T-helper 1 cell treated with Interleukin-12 subunit alpha and Interleukin-12 subunit beta and Interleukin-4 antibody, amounts not matched to agents 30 ng/mL and 1 ng/mL, for 36 hours (primary cell): ENCODE results near the gene OR11L1. TPM values are rescaled to one million over a fixed set of nuclear protein-coding genes. Genes with fewer than 3 reads are reported as not detected.

ENCODE experiments used
- intact Hi-C: fragments of 100-400 bp; cut with micrococcal nuclease; formaldehyde crosslinking; loops from one replicate; pipeline ENCODE4 v1.15.1; 2024
- total RNA-seq: library from RNA; stranded (reverse); gene quantifications from 2 replicates; pipeline ENCODE4 v1.2.3, GENCODE V29; 2022

OR11L1 gene
- not detected in 2 replicates for total RNA-seq

GRCh38 chr1:247841796-247842195, at the start of gene OR11L1:
Gene OR11L1 (minus strand): TSS chr1:247841896. CDS start chr1:247841896, 0 bp downstream.
- intact Hi-C loops: no loop called here

- intact Hi-C loops: no loop called here
Observed at GRCh38 chr1:247884797-247885413, 43.2 kb upstream of the OR11L1 start.

GRCh38 chr1:247883346-247883745, 41.6 kb upstream of the OR11L1 start:
- intact Hi-C loops: no loop called here

GRCh38 chr1:247865416-247865815, 23.7 kb upstream of the OR11L1 start:
- intact Hi-C loops: no loop called here

- intact Hi-C loops: no loop called here
Observed at GRCh38 chr1:247864644-247865043, 22.9 kb upstream of the OR11L1 start.

GRCh38 chr1:247862756-247863155, 21.1 kb upstream of the OR11L1 start:
- intact Hi-C loops: no loop called here

- intact Hi-C loops: loop anchor here (1.0 to 2.0 kb wide), 3 partner anchors 49 to 177 kb away; no protein-coding TSS in a partner anchor
Observed at GRCh38 chr1:247857985-247858619, 16.4 kb upstream of the OR11L1 start.

GRCh38 chr1:247857069-247857984, 15.6 kb upstream of the OR11L1 start, which contains the start of gene TRIM58:
Gene TRIM58 (plus strand): TSS chr1:247857187. CDS start chr1:247857247, 60 bp downstream.
- intact Hi-C loops: loop anchor here (1.0 to 2.0 kb wide), 2 partner anchors 79 to 176 kb away; no protein-coding TSS in a partner anchor

- intact Hi-C loops: loop anchor here (2.0 kb wide), 1 partner anchor 81 kb away; no protein-coding TSS in a partner anchor
Observed at GRCh38 chr1:247855911-247856310, 14.2 kb upstream of the OR11L1 start.

- intact Hi-C loops: no loop called here
Observed at GRCh38 chr1:247854899-247855545, 13.3 kb upstream of the OR11L1 start.

- intact Hi-C loops: no loop called here
Observed at GRCh38 chr1:247849616-247850015, 7.9 kb upstream of the OR11L1 start.

GRCh38 chr1:247848346-247848745, 6.7 kb upstream of the OR11L1 start:
- intact Hi-C loops: no loop called here

GRCh38 chr1:247845693-247846017, 4.0 kb upstream of the OR11L1 start:
- intact Hi-C loops: no loop called here

GRCh38 chr1:247845011-247845692, 3.5 kb upstream of the OR11L1 start:
- intact Hi-C loops: no loop called here

- intact Hi-C loops: no loop called here
Observed at GRCh38 chr1:247843411-247843810, 1.7 kb upstream of the OR11L1 start.

- intact Hi-C loops: no loop called here
Observed at GRCh38 chr1:247840818-247841217, 878 bp downstream of the OR11L1 start.

- intact Hi-C loops: no loop called here
Observed at GRCh38 chr1:247833601-247834000, 8.1 kb downstream of the OR11L1 start.

- intact Hi-C loops: no loop called here
Observed at GRCh38 chr1:247829656-247830055, 12.0 kb downstream of the OR11L1 start.

- intact Hi-C loops: no loop called here
Observed at GRCh38 chr1:247825362-247825761, 16.3 kb downstream of the OR11L1 start.

- intact Hi-C loops: no loop called here
Observed at GRCh38 chr1:247824023-247824422, 17.7 kb downstream of the OR11L1 start, which contains the start of gene OR14A16. Gene OR14A16 (minus strand): TSS chr1:247824119. CDS start chr1:247815729, 8,390 bp downstream.

- intact Hi-C loops: no loop called here
Observed at GRCh38 chr1:247822060-247822459, 19.6 kb downstream of the OR11L1 start.
